Muscle of leg (tissue), 11 donors: Measurements from ENCODE around the gene SLC2A9. TPM values are rescaled to one million over a fixed set of nuclear protein-coding genes. Genes with fewer than 3 reads are reported as not detected.
A peak's percentile ranks its signal among the peaks of the same experiment; 100 is the strongest.
"Not testable (repeated sequence)": the region's sequence is repeated elsewhere in the genome, so short reads cannot be mapped to it uniquely, and the experiment has no call there.

Experiments
- DNase-seq: peaks from one replicate; pipeline ENCODE4 v3.0.0; 2013
- H3K27ac ChIP-seq: one replicate; pipeline ENCODE4 v1.5.1; 2013; ENCODE audit warnings: mild to moderate bottlenecking, low read length, control low read depth
- H3K27me3 ChIP-seq: one replicate; pipeline ENCODE4 v1.6.1; 2013; ENCODE audit warnings: low read length; ENCODE audit not compliant: control insufficient read depth, insufficient read depth
- H3K36me3 ChIP-seq: one replicate; pipeline ENCODE4 v1.6.1; 2013; ENCODE audit warnings: low read length; ENCODE audit not compliant: control insufficient read depth, insufficient read depth
- H3K4me1 ChIP-seq: one replicate; pipeline ENCODE4 v1.6.1; 2013; ENCODE audit warnings: low read length; ENCODE audit not compliant: control insufficient read depth, insufficient read depth
- H3K4me3 ChIP-seq: one replicate; pipeline ENCODE4 v1.5.1; 2013; ENCODE audit warnings: low read length, control low read depth
- H3K9me3 ChIP-seq: replicated peaks from 2 replicates; pipeline ENCODE4 v1.6.1; 2013; ENCODE audit warnings: low read depth, low read length; ENCODE audit not compliant: control insufficient read depth
- WGBS: methylation state at CpG from one replicate; pipeline ENCODE4 v1.1.5; 2013; ENCODE audit warnings: missing lambda C conversion rate; ENCODE audit not compliant: insufficient coverage; 5-methylcytosine and 5-hydroxymethylcytosine counted together
- polyA plus RNA-seq, 8 donors: library from polyadenylated mRNA; unstranded; fragments of 120-200 nt; gene quantifications; one replicate each; pipeline versions ENCODE4 v1.2.1 to v1.2.3, GENCODE V29; 2013; ENCODE audit warnings: inconsistent platforms in 1 of 8, low replicate concordance in 1 of 8; ENCODE audit not compliant: insufficient read length in 8 of 8, insufficient read depth in 1 of 8
- total RNA-seq: library from RNA; stranded (reverse); fragments of 120-200 nt; gene quantifications from one replicate; pipeline ENCODE4 v1.2.4, GENCODE V29; 2013

SLC2A9 gene
- total and polyA plus RNA-seq, 9 donors: 2.4 to 5.0 (median 3.2) TPM

DNA sequence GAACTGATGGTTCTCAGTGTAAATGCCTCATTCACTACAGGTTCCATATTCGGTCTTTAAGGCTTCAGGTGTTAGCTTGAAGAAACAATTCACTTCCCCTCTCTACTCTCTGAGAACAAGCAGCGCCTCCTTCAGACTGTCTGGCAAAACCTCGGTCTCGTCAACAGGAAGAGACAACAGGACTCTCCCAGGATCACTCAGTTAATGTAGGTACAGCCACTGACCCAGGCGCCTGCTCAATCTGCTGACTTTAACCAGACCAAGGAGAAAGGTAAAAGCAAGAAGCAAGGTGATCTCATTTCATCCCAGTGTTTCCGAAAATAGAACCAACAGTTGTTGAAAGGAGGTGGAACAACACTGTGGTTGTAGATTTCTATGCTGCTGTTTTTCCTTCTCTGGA is 102.2 kb downstream of the SLC2A9 start:
- H3K36me3 ChIP-seq: no peaks in the 10 kb centered on the region
- DNase-seq: no peak
- 82% methylated on average over 4 of the region's 6 CpGs for WGBS
- H3K9me3 ChIP-seq: no peaks in the 10 kb centered on the region
- H3K4me1 ChIP-seq: peaks cover 4% of the 10 kb centered on the region
- H3K27me3 ChIP-seq: no peaks in the 10 kb centered on the region
- no peak overlapping the region for H3K4me3 ChIP-seq
- no peak overlapping the region for H3K27ac ChIP-seq

- H3K4me1 ChIP-seq: peaks cover 3% of the 10 kb centered on the region
- DNase-seq: peak; percentile 48
- H3K4me3 ChIP-seq: no peak overlapping the region
- H3K27ac ChIP-seq: no peak overlapping the region
- H3K9me3 ChIP-seq: no peaks in the 10 kb centered on the region
- H3K27me3 ChIP-seq: no peaks in the 10 kb centered on the region
- H3K36me3 ChIP-seq: no peaks in the 10 kb centered on the region
- 45% methylated on average over 4 of the region's 4 CpGs for WGBS
Measured at GRCh38 chr4:9918484-9918883, 102.8 kb downstream of the SLC2A9 start.

DNA sequence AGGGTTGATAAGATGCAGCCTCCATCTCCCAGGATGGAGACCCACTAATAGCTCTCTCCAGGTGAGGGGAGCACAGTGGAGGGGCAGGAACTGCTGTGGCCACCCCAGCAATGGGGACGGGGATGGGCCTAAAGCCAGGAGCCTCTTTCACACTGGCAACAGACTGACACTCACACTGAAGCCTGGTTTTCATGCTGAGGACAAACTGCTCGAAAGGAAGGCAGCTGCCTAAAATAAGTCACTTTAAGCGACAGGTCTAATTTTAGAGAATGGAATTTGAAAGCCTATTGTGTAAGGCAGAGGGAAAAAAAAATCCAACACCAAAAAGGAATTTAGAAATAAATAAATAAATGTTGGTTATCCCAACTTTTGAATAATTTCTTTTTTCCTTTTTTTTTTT is 104.4 kb downstream of the SLC2A9 start:
- 20% methylated on average over 1 of the region's 3 CpGs for WGBS
- H3K4me3 ChIP-seq: no peak overlapping the region
- no peak for DNase-seq
- no peak overlapping the region for H3K27ac ChIP-seq
- H3K27me3 ChIP-seq: no peaks in the 10 kb centered on the region
- peaks cover 3% of the 10 kb centered on the region for H3K4me1 ChIP-seq
- no peaks in the 10 kb centered on the region for H3K36me3 ChIP-seq
- no peaks in the 10 kb centered on the region for H3K9me3 ChIP-seq

- 33% methylated on average over 1 of the region's 1 CpG for WGBS
- H3K4me1 ChIP-seq: peaks cover 3% of the 10 kb centered on the region
- no peak overlapping the region for H3K27ac ChIP-seq
- H3K27me3 ChIP-seq: no peaks in the 10 kb centered on the region
- no peaks in the 10 kb centered on the region for H3K36me3 ChIP-seq
- no peak for DNase-seq
- H3K9me3 ChIP-seq: no peaks in the 10 kb centered on the region
- no peak overlapping the region for H3K4me3 ChIP-seq
Measured at GRCh38 chr4:9916346-9916745, 105.0 kb downstream of the SLC2A9 start.

DNA sequence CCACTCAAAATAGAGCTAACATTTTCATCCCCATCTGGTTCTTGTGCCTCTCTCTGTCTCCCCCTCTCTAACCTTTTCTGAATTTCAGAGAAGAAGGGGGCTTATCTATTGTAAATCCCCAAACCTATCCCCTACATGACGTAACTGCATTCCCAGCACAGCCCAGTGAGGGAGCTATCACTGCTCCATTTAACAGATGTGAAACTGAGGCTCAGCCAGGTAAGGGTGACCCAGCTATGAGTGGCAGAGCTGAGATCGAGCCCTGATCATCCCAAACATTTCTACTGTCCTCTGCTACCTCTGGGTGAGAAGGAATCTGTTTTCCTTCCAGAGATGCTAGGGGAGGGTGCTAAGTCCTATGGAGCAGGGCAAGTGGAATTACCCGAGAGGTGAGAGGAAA is 107.5 kb downstream of the SLC2A9 start:
- Histone ChIP-seq H3K27me3 (no peaks in the 10 kb centered on the region), H3K4me3 (no peak overlapping the region), H3K4me1 (peaks cover 3% of the 10 kb centered on the region), H3K27ac (no peak overlapping the region), H3K36me3 (no peaks in the 10 kb centered on the region), H3K9me3 (no peaks in the 10 kb centered on the region)
- no CpG with 5 or more reads among the region's 3 CpGs for whole genome bisulfite sequencing
- DNase-seq: no peak

DNA sequence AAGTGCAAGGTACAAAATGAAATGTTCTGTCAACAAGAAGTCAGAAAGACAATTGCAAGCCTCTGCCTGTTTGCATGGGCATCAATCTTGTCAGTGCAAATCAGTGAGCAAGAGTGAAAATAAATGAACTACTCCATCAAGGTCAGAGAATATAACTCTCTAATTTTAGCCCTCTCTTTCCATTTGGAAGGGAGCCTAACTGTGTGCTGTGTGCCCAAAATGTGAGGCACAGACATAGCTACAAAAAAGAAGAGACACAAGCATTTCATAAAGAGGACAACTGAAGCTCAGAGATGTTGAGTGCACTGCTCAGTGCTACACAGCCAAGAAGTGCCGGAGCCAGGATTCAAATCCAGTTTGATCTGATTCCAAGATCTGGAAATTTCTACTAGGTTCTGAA is 114.3 kb downstream of the SLC2A9 start:
- no peak overlapping the region for H3K4me3 ChIP-seq
- no CpG with 5 or more reads among the region's 1 CpG for WGBS
- no peaks in the 10 kb centered on the region for H3K27me3 ChIP-seq
- no peaks in the 10 kb centered on the region for H3K9me3 ChIP-seq
- no peaks in the 10 kb centered on the region for H3K36me3 ChIP-seq
- no peak for DNase-seq
- H3K27ac ChIP-seq: no peak overlapping the region
- peaks cover 2% of the 10 kb centered on the region for H3K4me1 ChIP-seq

DNA sequence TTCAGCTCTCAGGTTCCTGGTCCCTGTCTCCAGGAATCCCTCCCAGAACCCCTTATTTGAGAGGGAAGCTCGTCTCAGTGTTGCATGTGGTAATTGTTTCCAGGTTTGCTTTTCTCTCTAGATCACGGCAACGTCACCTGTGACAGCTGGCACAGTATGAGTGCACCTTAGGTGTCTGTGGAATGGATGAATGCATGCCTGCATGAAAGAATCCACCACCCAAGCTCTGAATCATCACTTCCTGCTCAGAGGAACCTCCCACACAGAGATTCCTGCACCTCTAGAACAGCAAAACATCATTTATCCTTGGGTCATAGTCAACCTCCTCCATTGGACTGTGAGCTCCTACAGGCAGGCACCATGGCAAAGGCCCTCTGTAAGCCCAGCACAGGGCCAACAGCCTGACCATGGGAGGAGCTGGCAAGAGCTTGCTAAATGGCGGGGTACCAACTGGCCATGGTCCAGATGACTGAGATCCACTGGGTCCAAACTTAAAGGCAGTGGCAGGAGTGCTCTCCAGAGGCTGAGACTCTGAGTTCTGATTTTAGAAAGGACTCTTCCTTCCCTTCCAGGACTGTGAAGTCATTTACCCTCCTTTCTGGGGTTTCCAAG is 116.2 kb downstream of the SLC2A9 start:
- no peaks in the 10 kb centered on the region for H3K27me3 ChIP-seq
- WGBS: 86% methylated on average over 1 of the region's 4 CpGs

DNA sequence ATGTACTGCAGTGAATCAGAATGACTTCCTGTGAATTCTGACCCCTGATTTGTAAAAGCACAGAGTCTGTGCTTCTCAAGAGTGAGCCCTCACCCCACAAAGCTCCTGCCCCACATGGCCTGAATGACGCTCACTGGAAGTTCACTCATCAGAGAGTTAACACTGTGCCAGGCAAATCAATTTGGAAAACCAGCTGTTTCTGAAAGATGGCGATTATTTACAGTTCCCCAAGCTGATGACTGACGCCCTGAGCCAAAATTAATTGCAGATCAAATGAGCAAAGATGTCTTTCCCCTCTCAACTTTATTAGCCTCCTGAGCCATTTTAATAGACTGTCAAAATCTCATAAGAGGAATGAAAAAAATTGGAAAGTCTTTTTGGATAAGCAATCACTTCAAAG is 118.0 kb downstream of the SLC2A9 start:
- Histone ChIP-seq H3K9me3 (no peaks in the 10 kb centered on the region), H3K27ac (no peak overlapping the region), H3K27me3 (no peaks in the 10 kb centered on the region), H3K4me1 (peaks cover 7% of the 10 kb centered on the region), H3K36me3 (no peaks in the 10 kb centered on the region), H3K4me3 (no peak overlapping the region)
- no peak for DNase-seq
- 31% methylated on average over 3 of the region's 3 CpGs for WGBS

More for the DNA sequence above, 116.2 kb downstream of the SLC2A9 start:
- peaks cover 2% of the 10 kb centered on the region for H3K4me1 ChIP-seq
- no peaks in the 10 kb centered on the region for H3K36me3 ChIP-seq
- no peak overlapping the region for H3K27ac ChIP-seq
- no peaks in the 10 kb centered on the region for H3K9me3 ChIP-seq
- no peak overlapping the region for H3K4me3 ChIP-seq
- no peak for DNase-seq

- H3K27me3 ChIP-seq: no peaks in the 10 kb centered on the region
- no peaks in the 10 kb centered on the region for H3K9me3 ChIP-seq
- no peak for DNase-seq
- H3K36me3 ChIP-seq: no peaks in the 10 kb centered on the region
- no CpG with 5 or more reads among the region's 3 CpGs for WGBS
- H3K27ac ChIP-seq: no peak overlapping the region
- no peak overlapping the region for H3K4me3 ChIP-seq
- peaks cover 8% of the 10 kb centered on the region for H3K4me1 ChIP-seq
Measured at GRCh38 chr4:9901257-9901656, 120.0 kb downstream of the SLC2A9 start.

GRCh38 chr4:9900633-9901032 is 120.7 kb downstream of the SLC2A9 start:
- DNase-seq, H3K27ac ChIP-seq, H3K9me3 ChIP-seq, H3K4me1 ChIP-seq, H3K36me3 ChIP-seq, H3K4me3 ChIP-seq, H3K27me3 ChIP-seq: not testable (repeated sequence)
- WGBS: 42% methylated on average over 2 of the region's 4 CpGs
